ENCODE results near the gene FZD4. TPM values are rescaled to one million over a fixed set of nuclear protein-coding genes. Genes with fewer than 3 reads are reported as not detected.

FZD4 gene
- total RNA-seq, 1 donor from 2014 or later, result 47.1 TPM

GRCh38 chr11:86990031-86990430 is 34.8 kb upstream of the FZD4 start:
- H3K9me3 ChIP-seq, result no peaks in the 10 kb centered on the region
- H3K27me3 ChIP-seq, result no peaks in the 10 kb centered on the region
- no peak for DNase-seq (ENCODE audit: extremely low spot score in 2 of 2)
- no peaks in the 10 kb centered on the region for H3K4me1 ChIP-seq
- TF ChIP-seq POLR2AphosphoS5 (IDR thresholded peaks at IDR 0.05; ENCODE audit: insufficient read depth in 1 of 2, low read depth in 1 of 2) (no peak), CTCF (IDR thresholded peaks at IDR 0.05) (no peak), POLR2A (IDR thresholded peaks at IDR 0.05) (no peak)
- no peaks in the 10 kb centered on the region for H3K36me3 ChIP-seq
- H3K4me3 ChIP-seq, result no peak overlapping the region
- no peak overlapping the region for H3K27ac ChIP-seq
- intact Hi-C loops (cut with DNase I), result no loop called here

DNA sequence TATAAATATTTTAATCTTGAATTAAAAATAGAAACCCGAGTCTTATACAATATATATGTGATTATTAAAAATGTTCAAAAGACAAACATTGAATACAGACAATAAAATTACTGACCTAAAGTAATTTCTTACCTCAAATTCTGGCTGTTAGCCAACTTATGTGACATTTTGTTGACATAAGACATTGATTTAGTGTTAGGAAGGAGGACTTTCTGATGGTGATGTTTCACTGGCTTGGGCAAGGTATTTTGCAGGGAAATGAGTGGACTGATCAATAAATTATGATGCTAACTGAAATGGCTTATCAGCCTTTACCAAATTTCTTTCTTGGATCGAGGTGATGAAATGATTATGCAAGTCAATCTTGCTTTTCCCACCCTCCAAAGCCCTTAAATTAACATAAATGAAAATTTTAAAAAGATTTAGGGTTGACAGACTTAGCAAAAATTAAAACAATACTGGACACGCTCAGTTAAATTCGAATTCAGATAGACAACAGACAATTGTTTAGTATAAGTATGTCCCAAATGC is 33.2 kb upstream of the FZD4 start:
- intact Hi-C loops (cut with DNase I), result no loop called here
- H3K27me3 ChIP-seq, result no peaks in the 10 kb centered on the region
- no peaks in the 10 kb centered on the region for H3K9me3 ChIP-seq
- H3K36me3 ChIP-seq, result no peaks in the 10 kb centered on the region
- no peak for DNase-seq (ENCODE audit: extremely low spot score in 2 of 2)
- no peaks in the 10 kb centered on the region for H3K4me1 ChIP-seq
- TF ChIP-seq POLR2AphosphoS5 (IDR thresholded peaks at IDR 0.05; ENCODE audit: insufficient read depth in 1 of 2, low read depth in 1 of 2) (no peak), CTCF (IDR thresholded peaks at IDR 0.05) (no peak), POLR2A (IDR thresholded peaks at IDR 0.05) (no peak)
- H3K4me3 ChIP-seq, result no peak overlapping the region
- H3K27ac ChIP-seq, result no peak overlapping the region

DNA sequence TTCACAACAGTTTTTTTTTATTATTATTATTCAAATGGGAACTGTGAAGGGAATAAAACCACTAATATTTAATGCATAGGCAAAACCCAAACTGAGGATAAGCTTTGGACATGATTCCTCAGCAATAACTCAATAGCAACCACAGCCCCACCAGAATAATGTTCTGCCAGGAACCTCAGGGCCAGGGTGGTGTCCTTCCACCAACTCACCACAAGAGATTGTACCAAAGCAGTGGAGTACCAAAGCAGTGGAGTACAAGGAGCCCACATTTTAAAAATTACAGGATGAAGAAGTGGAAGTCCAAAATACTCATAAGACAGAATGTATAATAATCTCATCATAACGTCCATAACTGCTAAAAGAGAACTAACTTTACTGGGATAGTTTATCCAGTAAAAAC is 32.5 kb upstream of the FZD4 start:
- TF ChIP-seq POLR2AphosphoS5 (IDR thresholded peaks at IDR 0.05; ENCODE audit: insufficient read depth in 1 of 2, low read depth in 1 of 2) (no peak), CTCF (IDR thresholded peaks at IDR 0.05) (no peak), POLR2A (IDR thresholded peaks at IDR 0.05) (no peak)
- no peak for DNase-seq (ENCODE audit: extremely low spot score in 2 of 2)
- H3K4me3 ChIP-seq, result no peak overlapping the region
- no peaks in the 10 kb centered on the region for H3K27me3 ChIP-seq
- H3K4me1 ChIP-seq, result no peaks in the 10 kb centered on the region
- no peak overlapping the region for H3K27ac ChIP-seq
- H3K36me3 ChIP-seq, result no peaks in the 10 kb centered on the region
- H3K9me3 ChIP-seq, result no peaks in the 10 kb centered on the region
- intact Hi-C loops (cut with DNase I), result no loop called here

- H3K36me3 ChIP-seq, result no peaks in the 10 kb centered on the region
- no peaks in the 10 kb centered on the region for H3K27me3 ChIP-seq
- no peak for DNase-seq (ENCODE audit: extremely low spot score in 2 of 2)
- no peaks in the 10 kb centered on the region for H3K4me1 ChIP-seq
- intact Hi-C loops (cut with DNase I), result no loop called here
- H3K27ac ChIP-seq, result no peak overlapping the region
- H3K4me3 ChIP-seq, result no peak overlapping the region
- TF ChIP-seq POLR2AphosphoS5 (IDR thresholded peaks at IDR 0.05; ENCODE audit: insufficient read depth in 1 of 2, low read depth in 1 of 2), result no peak
- no peak for TF ChIP-seq POLR2A (IDR thresholded peaks at IDR 0.05)
- no peak for TF ChIP-seq CTCF (IDR thresholded peaks at IDR 0.05)
- H3K9me3 ChIP-seq, result no peaks in the 10 kb centered on the region
These were observed 29.5 kb upstream of the FZD4 start for GRCh38 chr11:86984701-86985100.

DNA sequence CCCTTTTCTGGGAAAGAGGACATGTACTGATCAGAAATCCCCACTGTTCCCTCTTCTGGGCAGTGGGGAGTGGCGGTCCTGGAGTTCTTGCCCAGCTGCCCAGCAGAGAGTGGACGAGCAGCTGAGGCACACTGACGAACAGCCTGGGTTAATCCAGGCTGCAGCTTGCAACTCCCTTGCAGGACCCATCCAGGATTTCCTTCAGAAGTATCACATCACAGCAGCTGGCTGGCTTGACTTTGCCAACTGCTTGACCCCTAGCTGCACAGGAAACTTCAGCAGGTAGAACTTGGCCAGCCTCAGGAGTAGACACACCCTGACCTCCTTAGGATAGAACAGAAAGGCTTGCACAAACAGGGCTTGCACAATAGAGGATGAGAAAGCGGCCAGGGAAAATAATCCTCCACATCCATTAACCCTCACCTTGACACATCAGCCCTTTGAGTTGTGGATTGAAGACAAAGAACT is 27.9 kb upstream of the FZD4 start:
- no peaks in the 10 kb centered on the region for H3K9me3 ChIP-seq
- H3K27me3 ChIP-seq, result no peaks in the 10 kb centered on the region
- H3K27ac ChIP-seq, result no peak overlapping the region
- intact Hi-C loops (cut with DNase I), result no loop called here
- H3K4me1 ChIP-seq, result no peaks in the 10 kb centered on the region
- no peak overlapping the region for H3K4me3 ChIP-seq
- H3K36me3 ChIP-seq, result no peaks in the 10 kb centered on the region
- TF ChIP-seq CTCF (IDR thresholded peaks at IDR 0.05) (no peak), POLR2A (IDR thresholded peaks at IDR 0.05) (no peak), POLR2AphosphoS5 (IDR thresholded peaks at IDR 0.05; ENCODE audit: insufficient read depth in 1 of 2, low read depth in 1 of 2) (peak; percentile 27 to 82)
- DNase-seq (ENCODE audit: extremely low spot score in 2 of 2), result no peak
